B cell (primary cell): Measurements from ENCODE around the gene EPHB1. TPM values are rescaled to one million over a fixed set of nuclear protein-coding genes. Genes with fewer than 3 reads are reported as not detected.

Experiments used
- ATAC-seq: fragments of 200-7000 bp; cut with Tn5 transposase; one replicate; pipeline ENCODE4 v1.10.0; 2021; ENCODE audit warnings: low read depth, mild to moderate bottlenecking, moderate number of reproducible peaks, moderate library complexity
- CTCF ChIA-PET: fragments of 350-600 bp; sonication (Branson Sonifier 250); formaldehyde crosslinking; loops from one replicate; lab custom pipeline; 2021; ENCODE audit warnings: antibody characterized with exemption, inconsistent platforms; lab: Charles Lee
- POLR2A ChIA-PET: fragments of 350-600 bp; sonication (Branson Sonifier 250); formaldehyde crosslinking; loops from one replicate; lab custom pipeline; 2021; ENCODE audit warnings: antibody characterized with exemption; lab: Charles Lee
- DNase-seq: peaks from one replicate; pipeline ENCODE4 v3.0.0; 2013
- H2AFZ ChIP-seq: 2 replicates; pipeline ENCODE4 v1.6.1; 2012; ENCODE audit warnings: mild to moderate bottlenecking, low read depth, low read length; ENCODE audit not compliant: insufficient read depth, poor library complexity, severe bottlenecking
- H3K27ac ChIP-seq, 2 donors: 1 replicate in 1 of 2; 2 replicates in 1 of 2; pipeline ENCODE4 v1.5.1; 2012 to 2013; ENCODE audit warnings: low read length in 2 of 2, mild to moderate bottlenecking in 2 of 2, moderate library complexity in 1 of 2
- H3K27me3 ChIP-seq, 4 experiments: fragments of 200-600 bp in 1 of 4; sonication (generic) in 1 of 4; replicated peaks in 1 of 4; 1 replicate in 2 of 4; 2 replicates in 2 of 4; pipeline versions ENCODE4 v1.6.1 to v1.7.0; 2013 to 2016; ENCODE audit warnings: low read length in 3 of 4, mild to moderate bottlenecking in 2 of 4, mixed read lengths in 1 of 4, moderate library complexity in 1 of 4; ENCODE audit not compliant: insufficient read depth in 4 of 4, control insufficient read depth in 3 of 4; ENCODE audit errors: control extremely low read depth in 1 of 4
- H3K36me3 ChIP-seq, 2 experiments: replicated peaks in 1 of 2; 1 replicate in 1 of 2; 2 replicates in 1 of 2; pipeline versions ENCODE4 v1.6.1 to v1.7.1; 2013; ENCODE audit warnings: low read length in 1 of 2; ENCODE audit not compliant: insufficient read depth in 2 of 2, control insufficient read depth in 1 of 2; ENCODE audit errors: control extremely low read depth in 1 of 2, extremely low read depth in 1 of 2
- H3K4me1 ChIP-seq, 2 donors: fragments of 200-600 bp in 1 of 2; sonication (generic) in 1 of 2; 1 replicate in 1 of 2; 2 replicates in 1 of 2; pipeline versions ENCODE4 v1.5.1 to v1.6.1; 2013 to 2017; ENCODE audit warnings: low read length in 2 of 2; ENCODE audit not compliant: control insufficient read depth in 2 of 2, insufficient read depth in 2 of 2
- H3K4me2 ChIP-seq: replicated peaks from 2 replicates; pipeline ENCODE3; 2012; ENCODE audit warnings: mild to moderate bottlenecking, low read depth, low read length; ENCODE audit not compliant: poor library complexity, severe bottlenecking
- H3K4me3 ChIP-seq, 5 experiments: fragments of 200-600 bp in 1 of 5; sonication (generic) in 1 of 5; 1 replicate in 3 of 5; 2 replicates in 2 of 5; pipeline versions ENCODE4 v1.5.1 to v1.7.0; 2011 to 2016; ENCODE audit warnings: low read length in 4 of 5, mild to moderate bottlenecking in 4 of 5, low read depth in 2 of 5, control low read depth in 1 of 5, moderate library complexity in 1 of 5; ENCODE audit not compliant: insufficient read depth in 1 of 5; ENCODE audit errors: control extremely low read depth in 1 of 5, extremely low read depth in 1 of 5
- H3K79me2 ChIP-seq: fragments of 200-600 bp; sonication (generic); one replicate; pipeline ENCODE4 v1.6.0; 2016; ENCODE audit warnings: low read length; ENCODE audit not compliant: control insufficient read depth, insufficient read depth
- H3K9ac ChIP-seq: fragments of 200-600 bp; sonication (generic); 2 replicates; pipeline ENCODE4 v1.6.1; 2017; ENCODE audit warnings: mild to moderate bottlenecking, low read length, moderate library complexity
- H3K9me3 ChIP-seq, 3 donors: one replicate each; pipeline versions ENCODE4 v1.6.1 to v1.7.1; 2013; ENCODE audit warnings: low read length in 2 of 3; ENCODE audit not compliant: control insufficient read depth in 2 of 3, insufficient read depth in 1 of 3; ENCODE audit errors: control extremely low read depth in 1 of 3
- H4K20me1 ChIP-seq: 2 replicates; pipeline ENCODE4 v1.6.0; 2012; ENCODE audit warnings: mild to moderate bottlenecking, low read length; ENCODE audit not compliant: insufficient read depth, control insufficient read depth, poor library complexity, severe bottlenecking
- H3K27ac Mint-ChIP-seq: one replicate; pipeline ENCODE4 v1.8.0; 2021; ENCODE audit warnings: mixed read lengths
- H3K27me3 Mint-ChIP-seq: one replicate; pipeline ENCODE4 v1.8.0; 2021; ENCODE audit warnings: mixed read lengths
- H3K4me1 Mint-ChIP-seq: one replicate; pipeline ENCODE4 v1.8.0; 2021; ENCODE audit warnings: mixed read lengths
- H3K4me3 Mint-ChIP-seq: one replicate; pipeline ENCODE4 v1.8.0; 2021; ENCODE audit warnings: mixed read lengths
- H3K9me3 Mint-ChIP-seq: one replicate; pipeline ENCODE4 v1.8.0; 2022; ENCODE audit warnings: mixed read lengths; ENCODE audit not compliant: insufficient read depth
- CTCF ChIP-seq: fragments of 200-600 bp; IDR thresholded peaks from one replicate; pipeline ENCODE4 v1.8.0; 2022; ENCODE audit warnings: antibody characterized with exemption, mild to moderate bottlenecking
- EZH2 ChIP-seq: IDR thresholded peaks from 2 replicates; pipeline ENCODE4 v1.6.1; 2012; ENCODE audit warnings: borderline replicate concordance, low read depth, mild to moderate bottlenecking, moderate library complexity, low read length; ENCODE audit not compliant: insufficient read depth, poor library complexity, severe bottlenecking
- WGBS: methylation state at CpG from one replicate; pipeline ENCODE4 v1.1.5; 2013; ENCODE audit warnings: missing lambda C conversion rate; ENCODE audit not compliant: insufficient coverage; 5-methylcytosine and 5-hydroxymethylcytosine counted together
- intact Hi-C: fragments of 100-400 bp; cut with micrococcal nuclease; formaldehyde crosslinking; loops from one replicate; pipeline ENCODE4 v1.10.0; 2022
- polyA plus RNA-seq: library from polyadenylated mRNA; depleted of rRNA; stranded (reverse); fragments of >200 nt; gene quantifications from 2 replicates; pipeline ENCODE4 v1.2.3, GENCODE V29; 2012
- total RNA-seq, 2 donors: library from RNA; stranded (reverse); fragments of 120-200 nt in 1 of 2; gene quantifications; 1 replicate in 1 of 2; 2 replicates in 1 of 2; pipeline versions ENCODE4 v1.2.3 to v1.2.4, GENCODE V29; 2013 to 2022

The EPHB1 gene
- total and polyA plus RNA-seq, 2 donors (not counting 1 experiment from before 2014, with no cell fraction given): 0.01 TPM; not detected in 1

DNA sequence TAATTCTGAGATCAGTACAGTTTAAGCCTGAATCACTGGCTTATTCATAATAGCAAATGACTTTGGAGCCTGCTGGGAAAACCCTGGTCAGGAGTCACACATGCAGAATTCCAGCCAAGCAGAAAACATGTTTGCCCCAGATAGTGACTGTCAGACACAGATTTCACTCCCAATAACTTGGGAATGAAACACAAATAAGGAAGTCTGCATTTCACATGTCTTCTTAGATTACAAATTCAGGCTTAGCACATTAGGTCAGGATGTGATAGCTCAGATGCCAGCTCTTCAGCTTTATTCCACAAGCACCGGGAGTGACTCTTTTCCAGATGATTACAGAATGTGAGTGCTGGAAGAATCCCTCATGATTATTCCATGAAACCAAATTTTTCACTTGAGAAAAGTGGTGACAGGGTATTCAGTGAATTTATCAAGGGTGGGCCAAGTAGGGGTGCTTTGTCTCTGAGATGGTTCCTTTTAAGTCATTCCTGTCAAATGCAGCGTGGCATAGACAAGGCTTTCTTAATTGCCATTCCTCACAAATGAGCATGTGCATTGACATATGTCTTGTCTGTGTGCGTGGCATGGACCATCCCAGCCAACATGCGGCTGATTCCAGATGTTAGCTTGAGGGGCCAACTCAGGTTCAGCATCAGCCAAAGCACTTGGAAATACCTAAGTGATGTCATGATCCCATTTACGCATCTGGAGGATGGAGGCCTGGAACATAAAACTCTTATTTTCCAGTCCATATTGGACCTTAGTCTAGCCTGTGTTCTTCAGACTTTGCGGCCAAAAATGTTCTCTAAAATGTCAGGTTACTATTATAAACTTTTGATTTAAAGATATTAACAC is 191.0 kb downstream of the EPHB1 start:
- no peak overlapping the region for H3K27ac ChIP-seq
- no peaks in the 10 kb centered on the region for H3K4me1 Mint-ChIP-seq
- WGBS: 75% methylated on average over 4 of the region's 6 CpGs
- H4K20me1 ChIP-seq: no peaks in the 10 kb centered on the region
- H3K36me3 ChIP-seq: no peaks in the 10 kb centered on the region
- intact Hi-C loops: no loop called here
- H3K9me3 Mint-ChIP-seq: no peaks in the 10 kb centered on the region
- no peaks in the 10 kb centered on the region for H3K27me3 ChIP-seq
- H3K4me3 ChIP-seq: no peak overlapping the region
- no peaks in the 10 kb centered on the region for H3K4me1 ChIP-seq
- no peaks in the 10 kb centered on the region for H3K9me3 ChIP-seq
- H3K27me3 Mint-ChIP-seq: no peaks in the 10 kb centered on the region
- no peak overlapping the region for H3K27ac Mint-ChIP-seq
- no peak for TF ChIP-seq CTCF
- TF ChIP-seq EZH2: no peak
- no peak overlapping the region for H3K9ac ChIP-seq
- DNase-seq (no peak), ATAC-seq (no peak)
- ChIA-PET POLR2A (no interaction called here), CTCF (no interaction called here)
- H3K79me2 ChIP-seq: no peaks in the 10 kb centered on the region
- H3K4me2 ChIP-seq: no peak overlapping the region
- no peak overlapping the region for H2AFZ ChIP-seq
- H3K4me3 Mint-ChIP-seq: no peak overlapping the region

DNA sequence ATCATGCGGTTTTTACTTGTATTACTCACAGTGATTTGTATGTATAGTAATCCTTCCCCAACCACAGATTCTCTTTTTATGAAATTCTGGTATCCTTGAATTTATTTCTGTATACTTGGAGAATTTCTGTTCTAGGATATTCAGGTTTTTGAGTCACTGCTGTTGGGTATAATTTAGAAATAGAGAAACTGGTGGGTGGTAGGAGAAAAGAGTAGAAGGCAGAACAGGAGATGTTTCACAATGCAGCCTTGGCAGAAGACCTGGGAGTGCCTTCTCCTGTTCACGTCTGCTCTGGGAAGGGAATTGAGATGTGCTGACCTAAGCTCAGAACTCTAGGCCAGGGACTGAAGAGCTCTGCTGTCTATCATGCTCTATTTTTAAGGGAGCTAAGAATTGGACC is 193.6 kb downstream of the EPHB1 start:
- H3K4me3 Mint-ChIP-seq: no peak overlapping the region

More for the DNA sequence above, 193.6 kb downstream of the EPHB1 start:
- TF ChIP-seq EZH2 (no peak), CTCF (no peak)
- ChIA-PET CTCF (no interaction called here), POLR2A (no interaction called here)
- intact Hi-C loops: no loop called here
- H3K9ac ChIP-seq: no peak overlapping the region
- no peaks in the 10 kb centered on the region for H3K36me3 ChIP-seq
- no peak for ATAC-seq
- DNase-seq: no peak
- no peaks in the 10 kb centered on the region for H3K9me3 ChIP-seq
- H3K79me2 ChIP-seq: no peaks in the 10 kb centered on the region
- H2AFZ ChIP-seq: no peak overlapping the region
- Mint-ChIP-seq H3K9me3 (no peaks in the 10 kb centered on the region), H3K27me3 (no peaks in the 10 kb centered on the region), H3K4me1 (no peaks in the 10 kb centered on the region), H3K27ac (no peak overlapping the region)
- H3K4me1 ChIP-seq: no peaks in the 10 kb centered on the region
- no peak overlapping the region for H3K4me3 ChIP-seq
- H4K20me1 ChIP-seq: no peaks in the 10 kb centered on the region
- 88% methylated on average over 1 of the region's 2 CpGs for WGBS
- H3K27ac ChIP-seq: no peak overlapping the region
- no peak overlapping the region for H3K4me2 ChIP-seq
- H3K27me3 ChIP-seq: no peaks in the 10 kb centered on the region
